Activated T-helper 1 cell treated with anti-CD3 and anti-CD28 coated beads, Interleukin-2, amount 50 U/mL, for 16 hours (primary cell): ENCODE data around the gene NFKBIA.
"Not testable (repeated sequence)": the region's sequence is repeated elsewhere in the genome, so short reads cannot be mapped to it uniquely, and the experiment has no call there.

ENCODE experiments used
- DNase-seq, 2 donors: peaks; one replicate each; pipeline ENCODE4 v3.0.0-alpha.2; 2020; ENCODE audit warnings: low read depth in 1 of 2, low spot score in 1 of 2

Gene NFKBIA

GRCh38 chr14:35404449-35405303 lies at the start of gene NFKBIA:
Gene NFKBIA, minus strand, starts transcription at chr14:35404749. Its CDS starts 105 bp downstream, at chr14:35404644.
- DNase-seq = peak; percentile 84 to 95

DNA sequence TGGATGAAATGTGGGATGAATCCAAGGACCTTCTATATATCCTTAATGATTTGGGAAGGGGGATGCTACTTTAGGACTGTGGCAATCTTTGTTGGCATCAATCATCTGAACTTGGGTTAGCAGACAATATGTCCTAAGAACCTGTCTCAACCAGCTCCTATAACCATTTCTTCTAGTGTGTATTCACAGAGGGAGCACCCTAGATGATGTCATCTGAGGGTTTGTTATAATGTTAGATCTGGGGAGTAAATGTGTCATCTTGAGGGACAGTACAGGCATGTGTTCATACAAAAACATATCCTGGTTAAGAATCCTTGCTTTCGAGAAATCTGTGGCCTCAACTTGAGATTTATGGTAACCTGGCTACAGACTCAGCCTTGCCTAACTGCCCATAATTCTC lies 41.9 kb upstream of the NFKBIA start:
- no peak for DNase-seq

GRCh38 chr14:35444104-35444503 lies 39.6 kb upstream of the NFKBIA start:
- DNase-seq = no peak

- no peak for DNase-seq
Measured at GRCh38 chr14:35441160-35441559, 36.6 kb upstream of the NFKBIA start.

DNA sequence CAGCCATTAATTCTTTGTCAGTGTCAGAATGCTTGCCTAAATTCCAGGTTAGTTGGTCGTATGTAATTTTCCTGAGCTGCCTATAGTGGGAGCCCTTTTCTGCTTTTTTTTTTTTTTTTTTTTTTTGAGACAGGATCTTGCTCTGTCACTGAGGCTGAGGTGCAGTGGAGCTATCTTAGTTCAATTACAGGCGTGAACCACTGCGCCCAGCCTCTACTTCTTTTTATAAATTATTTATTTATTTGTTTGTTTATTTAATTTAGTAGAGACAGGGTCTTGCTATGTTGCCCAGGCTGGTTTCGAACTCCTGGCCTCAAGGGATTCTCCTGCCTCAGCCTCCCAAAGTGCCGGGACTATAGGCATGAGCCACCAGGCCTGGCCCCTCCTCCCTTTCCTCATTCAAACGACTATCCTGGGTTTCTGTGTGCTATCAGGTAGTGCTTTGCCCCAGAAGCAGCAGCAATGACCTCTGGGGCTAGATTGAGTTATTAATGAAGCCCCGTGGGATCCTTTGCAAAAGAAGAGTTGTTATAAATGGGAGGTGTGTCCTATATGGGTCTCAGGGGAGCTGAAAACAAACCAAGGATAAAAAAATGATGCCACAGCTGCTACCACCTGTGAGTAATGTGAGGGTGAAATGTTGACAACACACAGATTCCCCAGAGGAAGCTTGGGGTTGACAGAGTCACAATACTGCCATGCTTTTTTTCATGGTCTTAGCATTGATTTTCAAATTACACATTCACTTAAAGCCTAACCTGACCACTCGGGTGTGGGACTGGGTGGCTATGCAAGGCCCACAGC lies 34.6 kb upstream of the NFKBIA start:
- no peak for DNase-seq

- DNase-seq = not testable (repeated sequence)
Measured at GRCh38 chr14:35438492-35438891, 33.9 kb upstream of the NFKBIA start.

GRCh38 chr14:35435177-35435576 lies 30.6 kb upstream of the NFKBIA start:
- no peak for DNase-seq

DNA sequence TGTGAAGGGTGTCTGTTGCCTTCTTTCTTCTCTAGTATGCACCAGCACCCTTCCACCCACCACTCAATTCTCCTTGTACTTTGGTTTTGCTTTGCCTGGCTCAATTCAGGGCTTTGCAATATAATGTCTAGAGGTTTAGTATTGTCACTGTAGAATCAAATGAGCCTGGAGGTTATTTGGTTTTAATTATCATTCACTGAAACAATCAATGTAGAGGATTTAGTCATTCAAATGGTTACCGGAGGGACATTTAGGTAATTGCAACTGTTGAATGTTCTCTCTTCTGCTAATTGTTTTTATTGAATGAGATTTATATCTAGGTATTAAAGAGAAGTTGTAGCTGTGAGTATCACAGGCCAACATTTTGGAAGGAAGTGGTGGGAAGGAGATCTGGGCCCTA lies 29.3 kb upstream of the NFKBIA start:
- DNase-seq = no peak

- DNase-seq = no peak
Measured at GRCh38 chr14:35430459-35431199, 26.1 kb upstream of the NFKBIA start.

GRCh38 chr14:35429951-35430350 lies 25.4 kb upstream of the NFKBIA start:
- DNase-seq = no peak

GRCh38 chr14:35425850-35426249 lies 21.3 kb upstream of the NFKBIA start:
- DNase-seq = no peak

DNA sequence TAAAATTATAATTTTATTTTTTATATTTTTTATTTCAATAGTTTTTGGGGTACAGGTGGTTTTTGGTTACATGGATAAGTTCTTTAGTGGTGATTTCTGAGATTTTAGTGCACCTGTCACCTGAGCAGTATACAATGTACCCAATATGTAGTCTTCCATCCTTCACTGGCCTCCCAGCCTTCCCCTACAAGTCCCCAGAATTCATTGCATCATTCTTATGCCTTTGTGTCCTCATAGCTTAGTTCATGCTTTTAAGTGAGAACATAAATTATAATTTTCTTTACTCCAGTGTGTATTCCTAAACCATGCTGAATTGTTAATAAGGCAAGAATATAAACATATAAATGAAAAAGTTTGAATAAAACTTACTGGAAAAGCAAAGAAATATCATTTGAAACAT lies 19.1 kb upstream of the NFKBIA start:
- DNase-seq = no peak

DNA sequence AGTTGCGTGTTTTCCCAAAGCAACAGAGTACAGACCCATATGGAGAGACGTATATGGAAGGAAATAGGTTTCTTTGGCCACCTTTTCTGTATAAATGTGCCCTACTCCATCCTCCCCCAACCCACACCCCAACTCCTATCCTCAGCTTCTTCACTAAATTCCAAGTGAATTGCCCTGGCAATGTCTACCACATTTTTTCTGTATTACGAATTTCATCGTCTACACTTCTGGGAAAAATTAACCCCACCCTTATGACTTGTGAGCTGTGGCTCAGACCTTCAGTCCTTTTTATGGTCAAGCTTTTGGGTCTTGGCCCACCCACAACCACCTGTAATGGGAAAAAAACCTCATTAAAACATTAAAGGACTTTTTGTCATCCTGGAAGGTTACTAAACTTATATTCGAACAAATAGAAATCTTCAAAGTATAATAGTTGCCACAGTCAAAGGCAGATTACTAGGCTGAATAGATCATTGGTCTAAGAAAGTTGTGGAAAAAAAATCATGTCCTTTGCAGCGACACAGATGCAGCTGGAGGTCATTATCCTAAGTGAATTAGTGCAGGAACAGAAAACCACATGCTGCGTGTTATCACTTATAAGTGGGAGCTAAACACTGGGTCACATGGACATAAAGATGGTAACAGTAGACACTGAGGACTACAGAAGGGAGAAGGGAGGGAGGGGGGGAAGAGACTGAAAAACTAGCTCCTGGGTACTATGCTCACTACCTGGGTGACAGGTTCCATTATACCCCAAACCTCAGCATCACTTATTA lies 15.7 kb upstream of the NFKBIA start:
- no peak for DNase-seq

DNA sequence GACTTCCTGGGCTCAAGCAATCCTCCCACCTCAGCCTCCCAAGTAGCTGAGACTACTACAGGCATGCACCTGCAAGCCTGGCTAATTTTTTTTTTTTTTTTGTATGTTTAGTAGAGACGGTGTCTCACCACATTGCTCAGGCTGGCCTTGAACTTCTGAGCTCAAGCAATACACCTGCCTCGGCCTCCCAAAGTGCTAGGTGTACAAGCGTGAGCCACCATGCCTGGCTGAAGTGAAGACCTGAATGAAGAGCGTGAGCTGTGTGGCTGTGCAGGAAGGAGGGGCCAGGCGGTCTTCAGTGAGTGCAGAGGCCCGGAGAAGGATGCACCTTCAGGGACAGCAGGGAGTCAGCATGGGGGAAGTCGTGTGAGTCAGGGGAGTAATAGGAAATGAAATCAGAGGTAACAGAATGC lies 14.9 kb upstream of the NFKBIA start:
- DNase-seq = no peak

DNA sequence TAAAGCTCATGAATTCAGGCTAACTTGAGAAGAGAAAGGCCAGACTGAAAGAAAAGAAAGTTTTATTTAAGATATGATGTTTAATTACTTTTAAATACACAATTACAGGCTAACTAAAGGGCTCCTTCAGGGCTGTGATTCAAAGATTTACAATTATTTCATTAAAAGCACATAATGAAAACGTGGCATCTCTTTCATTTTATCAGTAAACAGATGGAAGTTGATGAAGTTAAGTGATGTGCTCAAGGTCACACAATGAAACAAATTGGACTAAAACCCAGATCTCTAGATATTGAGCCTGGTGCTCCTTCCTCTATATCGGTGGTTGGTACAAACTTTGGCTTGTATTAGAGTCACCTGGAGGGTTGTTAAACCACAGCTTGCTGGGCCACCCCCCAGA lies 13.5 kb upstream of the NFKBIA start:
- DNase-seq = no peak

DNA sequence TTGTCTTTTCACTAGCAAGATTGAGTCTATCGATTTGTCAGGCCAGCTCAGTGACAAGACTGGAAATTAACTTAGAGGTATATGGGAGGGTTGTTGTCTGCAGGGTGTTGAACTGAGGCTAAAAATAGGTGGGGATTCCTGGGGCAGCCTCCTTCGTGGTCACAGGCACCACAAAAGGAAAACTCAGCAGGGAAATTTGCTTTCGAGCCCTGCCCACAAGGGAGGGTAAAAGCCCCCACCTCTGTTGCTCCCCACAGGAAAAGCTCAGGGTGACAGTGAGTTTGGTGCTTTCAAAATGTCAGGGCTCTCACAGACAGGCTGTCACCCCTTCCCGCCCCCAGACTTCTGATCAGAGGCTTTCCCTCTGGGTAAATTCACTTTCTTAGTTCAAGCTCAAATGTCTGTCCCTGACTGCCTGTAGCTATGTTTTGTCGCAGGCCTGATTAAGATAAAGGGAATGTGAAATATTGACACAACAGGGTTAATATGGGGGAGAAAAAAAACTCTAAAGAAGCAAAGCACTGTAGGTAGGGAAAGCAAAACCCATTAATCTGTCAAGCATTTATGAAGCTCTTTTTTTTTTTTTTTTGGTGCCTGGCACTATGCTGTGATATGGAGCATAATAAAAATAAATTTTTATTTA lies 11.7 kb upstream of the NFKBIA start:
- DNase-seq = peak; percentile 26 to 61

- DNase-seq = no peak
Measured at GRCh38 chr14:35414365-35414764, 9.8 kb upstream of the NFKBIA start.

- DNase-seq = no peak
Measured at GRCh38 chr14:35412272-35413056, 7.9 kb upstream of the NFKBIA start.

DNA sequence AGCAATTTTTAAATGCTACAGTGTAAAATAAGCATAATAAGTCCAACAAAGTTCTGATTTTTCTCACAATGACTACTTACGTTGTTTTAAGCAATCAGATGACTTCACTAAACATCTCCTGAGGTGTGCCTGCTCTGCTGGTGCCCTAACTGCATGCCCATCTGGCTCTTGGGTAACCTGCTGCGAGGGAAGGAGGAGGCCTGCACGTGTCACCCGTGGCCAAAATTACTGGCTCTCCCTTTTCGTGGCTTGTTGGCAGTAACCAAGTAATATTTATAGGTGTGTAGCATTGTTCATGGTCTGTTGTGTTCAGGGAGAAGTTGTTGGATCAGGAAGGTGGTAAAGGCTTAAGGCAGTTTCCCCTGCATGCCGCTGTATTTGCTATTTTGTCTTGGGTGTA lies 6.3 kb upstream of the NFKBIA start:
- DNase-seq = no peak

DNA sequence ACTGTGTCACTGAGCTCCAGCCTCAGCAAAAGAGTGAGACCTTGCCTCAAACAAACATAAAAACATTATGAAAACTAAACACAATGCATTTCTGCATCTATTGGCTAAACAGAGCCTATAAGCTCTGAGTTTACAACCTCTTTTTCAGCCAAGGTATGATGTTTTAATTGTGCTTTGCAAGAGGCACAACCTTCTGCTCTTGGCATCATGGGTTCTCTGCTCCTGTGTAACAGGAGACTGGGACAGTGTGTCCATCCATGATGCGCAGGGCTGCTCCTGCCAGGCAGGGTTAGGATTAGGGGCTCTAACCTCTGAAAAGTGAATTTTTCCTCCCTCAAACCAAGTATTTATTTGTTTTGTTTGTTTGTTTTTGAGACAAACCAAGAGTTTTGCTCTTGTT lies 5.0 kb upstream of the NFKBIA start:
- no peak for DNase-seq
